Breast epithelium (tissue), 4 donors: ENCODE data around the gene UFM1. TPM values are rescaled to one million over a fixed set of nuclear protein-coding genes. Genes with fewer than 3 reads are reported as not detected.
"Not testable (repeated sequence)": the region's sequence is repeated elsewhere in the genome, so short reads cannot be mapped to it uniquely, and the experiment has no call there.

Experiments
- DNase-seq, 2 donors: peaks; one replicate each; pipeline ENCODE4 v3.0.0-alpha.2; 2019; ENCODE audit warnings: low spot score in 2 of 2
- H3K27ac ChIP-seq, 2 donors: fragments of 200-600 bp; sonication (generic) in 1 of 2; one replicate each; pipeline ENCODE4 v1.5.1; 2016 to 2019; ENCODE audit warnings: mild to moderate bottlenecking in 1 of 2
- H3K27me3 ChIP-seq, 2 donors: fragments of 200-600 bp; sonication (generic) in 1 of 2; one replicate each; pipeline versions ENCODE4 v1.5.1 to v1.6.0; 2017 to 2019; ENCODE audit warnings: control low read depth in 1 of 2, mild to moderate bottlenecking in 1 of 2
- H3K36me3 ChIP-seq: fragments of 200-600 bp; one replicate; pipeline ENCODE4 v1.5.1; 2019
- H3K4me1 ChIP-seq, 2 donors: fragments of 200-600 bp; sonication (generic); one replicate each; pipeline ENCODE4 v1.5.1; 2016 to 2019; ENCODE audit warnings: control low read depth in 1 of 2
- H3K4me3 ChIP-seq, 3 donors: fragments of 200-600 bp; sonication (generic); 1 replicate in 2 of 3; 2 replicates in 1 of 3; pipeline ENCODE4 v1.5.1; 2016 to 2019; ENCODE audit warnings: mild to moderate bottlenecking in 3 of 3, moderate library complexity in 2 of 3
- H3K9me3 ChIP-seq, 2 donors: fragments of 200-600 bp; sonication (generic) in 1 of 2; one replicate each; pipeline ENCODE4 v1.5.1; 2016 to 2019; ENCODE audit warnings: control low read depth in 1 of 2
- POLR2A ChIP-seq: fragments of 450-650 bp; IDR thresholded peaks from one replicate; pipeline ENCODE4 v1.6.1; 2016; ENCODE audit warnings: antibody characterized with exemption, mild to moderate bottlenecking, moderate library complexity
- POLR2AphosphoS5 ChIP-seq, 3 donors: sonication (generic); formaldehyde crosslinking; IDR thresholded peaks; one replicate each; pipeline ENCODE4 v1.6.1; 2017; ENCODE audit warnings: antibody characterized with exemption in 3 of 3
- intact Hi-C: fragments of 100-400 bp; cut with DNase I; formaldehyde crosslinking; loops from one replicate; pipeline ENCODE4 v1.15.1; 2023; ENCODE audit warnings: low total_unique reads
- total RNA-seq, 3 donors: library from RNA; depleted of rRNA; stranded (reverse); fragments of >200 nt; gene quantifications; one replicate each; pipeline ENCODE4 v1.1.0, GENCODE V29; 2016
- TF ChIP-seq, protein P1 (sequence below), 3 donors: fragments of 450-650 bp; IDR thresholded peaks; one replicate each; pipeline ENCODE4 v1.5.1; 2016 to 2017; ENCODE audit warnings: antibody characterized with exemption in 3 of 3, mild to moderate bottlenecking in 3 of 3, moderate library complexity in 3 of 3

The UFM1 gene
- 10 to 100 TPM; 52.2 to 80.1 (median 58.7) TPM for total RNA-seq

DNA sequence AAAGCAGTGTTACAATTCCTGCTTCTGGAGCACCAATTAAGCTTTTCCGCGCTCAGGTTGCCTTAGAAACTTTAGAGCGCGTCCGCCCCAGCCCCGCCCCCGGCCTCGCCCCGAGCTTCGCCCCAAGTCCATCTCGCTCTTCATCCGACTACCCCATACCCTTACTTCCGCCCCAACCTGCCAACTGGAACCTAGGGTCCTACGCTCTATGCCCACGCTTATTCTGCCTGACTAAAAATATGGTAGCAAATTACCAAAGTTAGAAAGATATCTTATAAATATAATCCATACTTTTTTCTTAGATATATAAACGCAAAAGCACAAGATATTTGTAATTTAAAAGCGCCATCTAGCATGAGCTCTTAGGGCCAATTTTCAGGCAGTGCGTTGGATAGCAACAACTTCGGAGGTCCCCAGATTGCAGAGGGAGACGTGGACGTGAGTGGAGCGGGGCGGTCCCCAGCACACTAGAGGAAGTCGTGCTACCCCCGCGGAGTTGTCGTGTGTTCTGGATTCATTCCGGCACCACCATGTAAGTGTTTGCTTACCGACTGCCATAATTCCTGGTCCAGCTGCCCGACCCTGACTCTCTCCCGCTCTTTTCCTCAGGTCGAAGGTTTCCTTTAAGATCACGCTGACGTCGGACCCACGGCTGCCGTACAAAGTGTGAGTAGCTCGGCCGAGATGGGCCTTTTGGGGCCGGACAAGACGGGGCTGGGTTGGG, at the start of gene UFM1:
UFM1 (plus strand) TSS at position 462 of the 724 bp plus-strand sequence; CDS start at position 531, 69 bp downstream.
- peak; percentile 79 to 86 for DNase-seq
- no peaks in the 10 kb centered on the region for H3K27me3 ChIP-seq
- peak within 1 kb of the TSS; percentile 92 to 93 for H3K27ac ChIP-seq
- no peaks in the 10 kb centered on the region for H3K9me3 ChIP-seq
- peak within 1 kb of the TSS; percentile 82 to 86 (median 85) for H3K4me3 ChIP-seq
- no peaks in the 10 kb centered on the region for H3K36me3 ChIP-seq
- H3K4me1 ChIP-seq: peaks cover 0 to 22% of the 10 kb centered on the region in 2 donors
- intact Hi-C loops: no loop called here
- TF ChIP-seq POLR2AphosphoS5 (IDR thresholded peaks at IDR 0.05) (peak; percentile 52 to 88 (median 65)), POLR2A (peak; percentile 48)
- TF ChIP-seq, protein P1, sequence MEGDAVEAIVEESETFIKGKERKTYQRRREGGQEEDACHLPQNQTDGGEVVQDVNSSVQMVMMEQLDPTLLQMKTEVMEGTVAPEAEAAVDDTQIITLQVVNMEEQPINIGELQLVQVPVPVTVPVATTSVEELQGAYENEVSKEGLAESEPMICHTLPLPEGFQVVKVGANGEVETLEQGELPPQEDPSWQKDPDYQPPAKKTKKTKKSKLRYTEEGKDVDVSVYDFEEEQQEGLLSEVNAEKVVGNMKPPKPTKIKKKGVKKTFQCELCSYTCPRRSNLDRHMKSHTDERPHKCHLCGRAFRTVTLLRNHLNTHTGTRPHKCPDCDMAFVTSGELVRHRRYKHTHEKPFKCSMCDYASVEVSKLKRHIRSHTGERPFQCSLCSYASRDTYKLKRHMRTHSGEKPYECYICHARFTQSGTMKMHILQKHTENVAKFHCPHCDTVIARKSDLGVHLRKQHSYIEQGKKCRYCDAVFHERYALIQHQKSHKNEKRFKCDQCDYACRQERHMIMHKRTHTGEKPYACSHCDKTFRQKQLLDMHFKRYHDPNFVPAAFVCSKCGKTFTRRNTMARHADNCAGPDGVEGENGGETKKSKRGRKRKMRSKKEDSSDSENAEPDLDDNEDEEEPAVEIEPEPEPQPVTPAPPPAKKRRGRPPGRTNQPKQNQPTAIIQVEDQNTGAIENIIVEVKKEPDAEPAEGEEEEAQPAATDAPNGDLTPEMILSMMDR (IDR thresholded peaks at IDR 0.05): no peak

- no peaks in the 10 kb centered on the region for H3K4me1 ChIP-seq
- no peaks in the 10 kb centered on the region for H3K9me3 ChIP-seq
- H3K4me3 ChIP-seq: no peak overlapping the region
- DNase-seq: no peak
- intact Hi-C loops: no loop called here
- H3K36me3 ChIP-seq: no peaks in the 10 kb centered on the region
- H3K27ac ChIP-seq: no peak overlapping the region
- no peaks in the 10 kb centered on the region for H3K27me3 ChIP-seq
- TF ChIP-seq, protein P1 (IDR thresholded peaks at IDR 0.05): no peak
- no peak for TF ChIP-seq POLR2AphosphoS5 (IDR thresholded peaks at IDR 0.05)
- no peak for TF ChIP-seq POLR2A
Observed at GRCh38 chr13:38301236-38301635, 48.4 kb upstream of the UFM1 start.

DNA sequence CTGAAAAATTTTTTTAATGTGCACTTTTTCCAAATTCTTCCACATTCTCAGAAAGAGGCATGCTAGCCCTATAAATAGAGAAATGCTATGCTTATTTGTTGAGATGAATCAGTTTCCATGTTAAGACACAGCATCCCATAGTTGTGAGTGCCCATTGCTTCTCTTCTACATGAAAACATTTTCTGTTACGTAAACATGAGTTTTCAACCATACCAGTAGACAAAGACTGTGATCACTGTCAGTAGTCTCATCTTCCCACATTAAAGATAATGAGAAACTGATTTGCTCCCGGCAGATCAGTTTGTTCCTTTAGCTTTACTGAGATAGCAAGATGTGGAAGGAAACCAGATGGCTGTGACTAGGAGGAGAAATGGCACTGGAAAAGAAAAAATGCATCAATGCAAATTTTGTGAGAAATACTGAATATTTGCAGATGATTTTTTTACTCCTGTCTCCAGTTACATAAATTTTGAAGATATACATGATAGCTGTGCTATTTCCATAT, 45.8 kb upstream of the UFM1 start:
- Histone ChIP-seq H3K36me3 (no peaks in the 10 kb centered on the region), H3K4me1 (no peaks in the 10 kb centered on the region), H3K27ac (no peak overlapping the region), H3K27me3 (no peaks in the 10 kb centered on the region), H3K4me3 (no peak overlapping the region), H3K9me3 (no peaks in the 10 kb centered on the region)
- intact Hi-C loops: no loop called here
- no peak for DNase-seq
- TF ChIP-seq, protein P1 (IDR thresholded peaks at IDR 0.05): no peak
- TF ChIP-seq POLR2A: no peak
- TF ChIP-seq POLR2AphosphoS5 (IDR thresholded peaks at IDR 0.05): no peak

- no peaks in the 10 kb centered on the region for H3K4me1 ChIP-seq
- H3K27me3 ChIP-seq: no peaks in the 10 kb centered on the region
- H3K27ac ChIP-seq: no peak overlapping the region
- TF ChIP-seq POLR2AphosphoS5 (IDR thresholded peaks at IDR 0.05) (no peak), POLR2A (no peak)
- TF ChIP-seq, protein P1 (IDR thresholded peaks at IDR 0.05): no peak
- H3K9me3 ChIP-seq: no peaks in the 10 kb centered on the region
- H3K4me3 ChIP-seq: no peak overlapping the region
- intact Hi-C loops: no loop called here
- no peaks in the 10 kb centered on the region for H3K36me3 ChIP-seq
- no peak for DNase-seq
Observed at GRCh38 chr13:38308736-38309135, 40.9 kb upstream of the UFM1 start.

- DNase-seq: no peak
- TF ChIP-seq POLR2AphosphoS5 (IDR thresholded peaks at IDR 0.05) (no peak), POLR2A (no peak)
- TF ChIP-seq, protein P1 (IDR thresholded peaks at IDR 0.05): no peak
- Histone ChIP-seq H3K27ac (no peak overlapping the region), H3K9me3 (no peaks in the 10 kb centered on the region), H3K27me3 (no peaks in the 10 kb centered on the region), H3K36me3 (no peaks in the 10 kb centered on the region), H3K4me3 (no peak overlapping the region), H3K4me1 (no peaks in the 10 kb centered on the region)
- intact Hi-C loops: no loop called here
Observed at GRCh38 chr13:38309397-38309796, 40.3 kb upstream of the UFM1 start.

DNA sequence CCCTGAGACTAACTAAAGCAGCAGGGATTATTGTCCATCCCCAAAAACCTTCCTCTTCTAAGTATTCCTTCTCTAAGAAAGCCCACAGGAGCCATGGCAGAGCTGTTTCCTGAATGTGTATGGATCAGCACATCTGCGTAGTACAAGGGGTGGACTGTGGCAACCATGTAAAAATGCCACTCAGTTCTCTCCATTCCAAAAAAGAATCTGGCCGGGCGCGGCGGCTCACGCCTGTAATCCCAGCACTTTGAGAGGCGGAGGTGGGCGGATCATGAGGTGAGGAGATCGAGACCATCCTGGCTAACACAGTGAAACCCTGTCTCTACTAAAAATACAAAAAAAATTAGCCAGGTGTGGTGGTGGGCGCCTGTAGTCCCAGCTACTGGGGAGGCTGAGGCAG, 38.5 kb upstream of the UFM1 start:
- intact Hi-C loops, H3K4me3 ChIP-seq, H3K27me3 ChIP-seq, H3K4me1 ChIP-seq, H3K36me3 ChIP-seq, DNase-seq, H3K9me3 ChIP-seq, H3K27ac ChIP-seq: not testable (repeated sequence)
